Activated T-helper 17 cell treated with anti-CD3 and anti-CD28 coated beads, Interleukin-2, amount 50 U/mL, for 72 hours (primary cell): ENCODE data around the gene DCDC2. TPM values are rescaled to one million over a fixed set of nuclear protein-coding genes. Genes with fewer than 3 reads are reported as not detected.

Experiments used
- ATAC-seq: fragments of 150-1000 bp; cut with Tn5 transposase; replicated peaks from 2 replicates; pipeline ENCODE4 v1.10.0; 2021; ENCODE audit warnings: mild to moderate bottlenecking, moderate library complexity
- H3K27ac Mint-ChIP-seq: one replicate; pipeline ENCODE4 v1.8.0; 2022; ENCODE audit warnings: mixed read lengths
- H3K27me3 Mint-ChIP-seq: one replicate; pipeline ENCODE4 v1.8.0; 2022; ENCODE audit warnings: mixed read lengths
- H3K36me3 Mint-ChIP-seq: one replicate; pipeline ENCODE4 v1.8.0; 2022; ENCODE audit warnings: low read depth, mild to moderate bottlenecking, mixed read lengths
- H3K4me1 Mint-ChIP-seq: one replicate; pipeline ENCODE4 v1.8.0; 2022; ENCODE audit warnings: mixed read lengths
- H3K4me3 Mint-ChIP-seq: one replicate; pipeline ENCODE4 v1.8.0; 2022; ENCODE audit warnings: mild to moderate bottlenecking, mixed read lengths
- H3K9me3 Mint-ChIP-seq: one replicate; pipeline ENCODE4 v1.8.0; 2022; ENCODE audit warnings: mixed read lengths
- total RNA-seq, 2 donors: library from RNA; stranded (reverse); gene quantifications; one replicate each; pipeline ENCODE4 v1.2.3, GENCODE V29; 2022

Gene DCDC2
- total RNA-seq, 2 donors from 2014 or later: 0.11 TPM; not detected in 1

GRCh38 chr6:24125980-24126379 is 231.9 kb downstream of the DCDC2 start, which contains the start of gene NRSN1:
NRSN1 (plus strand) TSS chr6:24126215; CDS start chr6:24134328, 8,113 bp downstream.
- H3K4me3 Mint-ChIP-seq: no peak within 1 kb of the TSS
- H3K9me3 Mint-ChIP-seq: peaks cover 9% of the 10 kb centered on the region
- ATAC-seq: no peak
- peaks cover 3% of the 10 kb centered on the region for H3K4me1 Mint-ChIP-seq
- peaks cover 39% of the 10 kb centered on the region for H3K27me3 Mint-ChIP-seq
- H3K36me3 Mint-ChIP-seq: no peaks in the 10 kb centered on the region
- no peak within 1 kb of the TSS for H3K27ac Mint-ChIP-seq

GRCh38 chr6:24122139-24122538 is 235.7 kb downstream of the DCDC2 start:
- Mint-ChIP-seq H3K27me3 (peaks cover 34% of the 10 kb centered on the region), H3K36me3 (no peaks in the 10 kb centered on the region), H3K27ac (no peak overlapping the region), H3K9me3 (peaks cover 10% of the 10 kb centered on the region), H3K4me1 (peaks cover 3% of the 10 kb centered on the region), H3K4me3 (no peak overlapping the region)
- ATAC-seq: no peak

Other genes starting within 250 kb of the DCDC2 start
- gene NRSN1, start 231.8 kb downstream of the DCDC2 start, total RNA-seq: not detected
- gene MRS2, start 44.9 kb upstream of the DCDC2 start, total RNA-seq: 10 to 100 TPM; 21.6 to 27.3 TPM
- under 1 TPM; 0.73 to 0.79 TPM for gene GPLD1, start 131.5 kb upstream of the DCDC2 start, total RNA-seq
- 1 to 10 TPM; 4.5 to 6.4 TPM for gene ALDH5A1, start 136.9 kb upstream of the DCDC2 start, total RNA-seq